H1 (cell line): Measurements from ENCODE around the gene CCNB1. TPM values are rescaled to one million over a fixed set of nuclear protein-coding genes. Genes with fewer than 3 reads are reported as not detected.

ENCODE experiments used
- EZH2 ChIP-seq: fragments of 200-600 bp; sonication (generic); IDR thresholded peaks from 2 replicates; pipeline ENCODE4 v1.7.1; 2012; ENCODE audit warnings: low read depth, mild to moderate bottlenecking, moderate library complexity, low read length, inconsistent platforms; ENCODE audit not compliant: severe bottlenecking
- FOSL1 ChIP-seq: IDR thresholded peaks from 2 replicates; pipeline ENCODE4 v1.6.1; 2011; ENCODE audit warnings: mild to moderate bottlenecking, low read depth, low read length, moderate library complexity; ENCODE audit not compliant: insufficient read depth
- GABPA ChIP-seq: IDR thresholded peaks from 2 replicates; pipeline ENCODE4 v1.6.1; 2011; ENCODE audit warnings: mild to moderate bottlenecking, low read length, moderate library complexity, borderline replicate concordance; ENCODE audit not compliant: insufficient read depth
- PHF8 ChIP-seq: fragments of 200-600 bp; sonication (generic); conservative IDR thresholded peaks from 2 replicates; pipeline ENCODE4 v1.7.1; 2012; ENCODE audit warnings: low read depth, mild to moderate bottlenecking, inconsistent platforms, low read length, moderate library complexity
- SAP30 ChIP-seq: fragments of 300-600 bp; sonication (generic); IDR thresholded peaks from 2 replicates; pipeline ENCODE4 v1.7.1; 2012; ENCODE audit warnings: low read length, moderate library complexity, mild to moderate bottlenecking, inconsistent platforms; ENCODE audit not compliant: insufficient read depth, insufficient replicate concordance
- SRF ChIP-seq: IDR thresholded peaks from 2 replicates; pipeline ENCODE4 v1.6.1; 2011; ENCODE audit warnings: mild to moderate bottlenecking, low read depth, low read length, moderate library complexity
- YY1 ChIP-seq: IDR thresholded peaks from 2 replicates; pipeline ENCODE4 v1.6.1; 2011; ENCODE audit warnings: low read depth, mild to moderate bottlenecking, low read length
- polyA plus RNA-seq, 7 experiments: library from polyadenylated mRNA; depleted of rRNA in 3 of 7; stranded (reverse) in 5 of 7; unstranded in 2 of 7; fragments of >200 nt in 5 of 7; fragments of 200-250 nt in 2 of 7; gene quantifications; 1 replicate in 5 of 7; 2 replicates in 1 of 7; 4 replicates in 1 of 7; pipeline versions ENCODE4 v1.2.1 to v1.2.3, GENCODE V29; 2011 to 2013; ENCODE audit warnings: missing spikeins in 2 of 7, mixed read lengths in 2 of 7
- total RNA-seq: library from RNA; stranded (reverse); fragmentation: NEBNext Ultra II Directional; extraction: Animal tissue kit (Norgen Biotek cat#: 25700); gene quantifications from 2 replicates; pipeline ENCODE4 v1.2.1, GENCODE V29; 2021
- TF ChIP-seq, protein P1 (sequence below): fragments of 300-600 bp; sonication (generic); IDR thresholded peaks from 2 replicates; pipeline ENCODE4 v1.7.1; 2012; ENCODE audit warnings: low read length, moderate library complexity, mild to moderate bottlenecking, inconsistent platforms; ENCODE audit not compliant: insufficient replicate concordance
- TF ChIP-seq, protein P2 (sequence below): IDR thresholded peaks from 2 replicates; pipeline ENCODE4 v1.6.1; 2012; ENCODE audit warnings: low read length, inconsistent platforms

Gene CCNB1
- total and polyA plus RNA-seq, 2 of the 8 experiments (the other 6 are each of a cell fraction or from before 2014, with no cell fraction given), result 122 to 338 TPM

DNA sequence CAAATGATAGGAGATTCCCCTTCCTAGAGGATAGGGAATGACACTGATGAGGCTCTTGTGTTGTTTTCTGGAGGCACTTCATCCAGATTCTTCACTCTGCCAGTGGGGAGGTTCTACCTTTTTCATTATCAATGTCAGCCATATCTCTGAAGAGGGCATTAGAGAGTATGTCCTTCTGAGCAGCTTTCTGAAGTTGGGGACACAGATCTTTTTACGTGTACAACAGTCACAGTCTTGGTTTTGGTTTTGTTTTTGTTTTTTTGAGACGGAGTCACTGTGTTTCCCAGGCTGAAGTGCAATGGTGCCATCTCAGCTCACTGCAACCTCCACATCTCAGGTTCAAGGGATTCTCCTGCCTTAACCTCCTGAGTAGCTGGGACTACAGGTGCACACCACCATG lies 45.1 kb downstream of the CCNB1 start (continued):
- TF ChIP-seq, protein P1, sequence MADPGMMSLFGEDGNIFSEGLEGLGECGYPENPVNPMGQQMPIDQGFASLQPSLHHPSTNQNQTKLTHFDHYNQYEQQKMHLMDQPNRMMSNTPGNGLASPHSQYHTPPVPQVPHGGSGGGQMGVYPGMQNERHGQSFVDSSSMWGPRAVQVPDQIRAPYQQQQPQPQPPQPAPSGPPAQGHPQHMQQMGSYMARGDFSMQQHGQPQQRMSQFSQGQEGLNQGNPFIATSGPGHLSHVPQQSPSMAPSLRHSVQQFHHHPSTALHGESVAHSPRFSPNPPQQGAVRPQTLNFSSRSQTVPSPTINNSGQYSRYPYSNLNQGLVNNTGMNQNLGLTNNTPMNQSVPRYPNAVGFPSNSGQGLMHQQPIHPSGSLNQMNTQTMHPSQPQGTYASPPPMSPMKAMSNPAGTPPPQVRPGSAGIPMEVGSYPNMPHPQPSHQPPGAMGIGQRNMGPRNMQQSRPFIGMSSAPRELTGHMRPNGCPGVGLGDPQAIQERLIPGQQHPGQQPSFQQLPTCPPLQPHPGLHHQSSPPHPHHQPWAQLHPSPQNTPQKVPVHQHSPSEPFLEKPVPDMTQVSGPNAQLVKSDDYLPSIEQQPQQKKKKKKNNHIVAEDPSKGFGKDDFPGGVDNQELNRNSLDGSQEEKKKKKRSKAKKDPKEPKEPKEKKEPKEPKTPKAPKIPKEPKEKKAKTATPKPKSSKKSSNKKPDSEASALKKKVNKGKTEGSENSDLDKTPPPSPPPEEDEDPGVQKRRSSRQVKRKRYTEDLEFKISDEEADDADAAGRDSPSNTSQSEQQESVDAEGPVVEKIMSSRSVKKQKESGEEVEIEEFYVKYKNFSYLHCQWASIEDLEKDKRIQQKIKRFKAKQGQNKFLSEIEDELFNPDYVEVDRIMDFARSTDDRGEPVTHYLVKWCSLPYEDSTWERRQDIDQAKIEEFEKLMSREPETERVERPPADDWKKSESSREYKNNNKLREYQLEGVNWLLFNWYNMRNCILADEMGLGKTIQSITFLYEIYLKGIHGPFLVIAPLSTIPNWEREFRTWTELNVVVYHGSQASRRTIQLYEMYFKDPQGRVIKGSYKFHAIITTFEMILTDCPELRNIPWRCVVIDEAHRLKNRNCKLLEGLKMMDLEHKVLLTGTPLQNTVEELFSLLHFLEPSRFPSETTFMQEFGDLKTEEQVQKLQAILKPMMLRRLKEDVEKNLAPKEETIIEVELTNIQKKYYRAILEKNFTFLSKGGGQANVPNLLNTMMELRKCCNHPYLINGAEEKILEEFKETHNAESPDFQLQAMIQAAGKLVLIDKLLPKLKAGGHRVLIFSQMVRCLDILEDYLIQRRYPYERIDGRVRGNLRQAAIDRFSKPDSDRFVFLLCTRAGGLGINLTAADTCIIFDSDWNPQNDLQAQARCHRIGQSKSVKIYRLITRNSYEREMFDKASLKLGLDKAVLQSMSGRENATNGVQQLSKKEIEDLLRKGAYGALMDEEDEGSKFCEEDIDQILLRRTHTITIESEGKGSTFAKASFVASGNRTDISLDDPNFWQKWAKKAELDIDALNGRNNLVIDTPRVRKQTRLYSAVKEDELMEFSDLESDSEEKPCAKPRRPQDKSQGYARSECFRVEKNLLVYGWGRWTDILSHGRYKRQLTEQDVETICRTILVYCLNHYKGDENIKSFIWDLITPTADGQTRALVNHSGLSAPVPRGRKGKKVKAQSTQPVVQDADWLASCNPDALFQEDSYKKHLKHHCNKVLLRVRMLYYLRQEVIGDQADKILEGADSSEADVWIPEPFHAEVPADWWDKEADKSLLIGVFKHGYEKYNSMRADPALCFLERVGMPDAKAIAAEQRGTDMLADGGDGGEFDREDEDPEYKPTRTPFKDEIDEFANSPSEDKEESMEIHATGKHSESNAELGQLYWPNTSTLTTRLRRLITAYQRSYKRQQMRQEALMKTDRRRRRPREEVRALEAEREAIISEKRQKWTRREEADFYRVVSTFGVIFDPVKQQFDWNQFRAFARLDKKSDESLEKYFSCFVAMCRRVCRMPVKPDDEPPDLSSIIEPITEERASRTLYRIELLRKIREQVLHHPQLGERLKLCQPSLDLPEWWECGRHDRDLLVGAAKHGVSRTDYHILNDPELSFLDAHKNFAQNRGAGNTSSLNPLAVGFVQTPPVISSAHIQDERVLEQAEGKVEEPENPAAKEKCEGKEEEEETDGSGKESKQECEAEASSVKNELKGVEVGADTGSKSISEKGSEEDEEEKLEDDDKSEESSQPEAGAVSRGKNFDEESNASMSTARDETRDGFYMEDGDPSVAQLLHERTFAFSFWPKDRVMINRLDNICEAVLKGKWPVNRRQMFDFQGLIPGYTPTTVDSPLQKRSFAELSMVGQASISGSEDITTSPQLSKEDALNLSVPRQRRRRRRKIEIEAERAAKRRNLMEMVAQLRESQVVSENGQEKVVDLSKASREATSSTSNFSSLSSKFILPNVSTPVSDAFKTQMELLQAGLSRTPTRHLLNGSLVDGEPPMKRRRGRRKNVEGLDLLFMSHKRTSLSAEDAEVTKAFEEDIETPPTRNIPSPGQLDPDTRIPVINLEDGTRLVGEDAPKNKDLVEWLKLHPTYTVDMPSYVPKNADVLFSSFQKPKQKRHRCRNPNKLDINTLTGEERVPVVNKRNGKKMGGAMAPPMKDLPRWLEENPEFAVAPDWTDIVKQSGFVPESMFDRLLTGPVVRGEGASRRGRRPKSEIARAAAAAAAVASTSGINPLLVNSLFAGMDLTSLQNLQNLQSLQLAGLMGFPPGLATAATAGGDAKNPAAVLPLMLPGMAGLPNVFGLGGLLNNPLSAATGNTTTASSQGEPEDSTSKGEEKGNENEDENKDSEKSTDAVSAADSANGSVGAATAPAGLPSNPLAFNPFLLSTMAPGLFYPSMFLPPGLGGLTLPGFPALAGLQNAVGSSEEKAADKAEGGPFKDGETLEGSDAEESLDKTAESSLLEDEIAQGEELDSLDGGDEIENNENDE, result no peak
- TF ChIP-seq FOSL1, result no peak
- TF ChIP-seq SAP30, result no peak
- no peak for TF ChIP-seq GABPA
- TF ChIP-seq PHF8, result no peak
- no peak for TF ChIP-seq SRF
- TF ChIP-seq, protein P2, sequence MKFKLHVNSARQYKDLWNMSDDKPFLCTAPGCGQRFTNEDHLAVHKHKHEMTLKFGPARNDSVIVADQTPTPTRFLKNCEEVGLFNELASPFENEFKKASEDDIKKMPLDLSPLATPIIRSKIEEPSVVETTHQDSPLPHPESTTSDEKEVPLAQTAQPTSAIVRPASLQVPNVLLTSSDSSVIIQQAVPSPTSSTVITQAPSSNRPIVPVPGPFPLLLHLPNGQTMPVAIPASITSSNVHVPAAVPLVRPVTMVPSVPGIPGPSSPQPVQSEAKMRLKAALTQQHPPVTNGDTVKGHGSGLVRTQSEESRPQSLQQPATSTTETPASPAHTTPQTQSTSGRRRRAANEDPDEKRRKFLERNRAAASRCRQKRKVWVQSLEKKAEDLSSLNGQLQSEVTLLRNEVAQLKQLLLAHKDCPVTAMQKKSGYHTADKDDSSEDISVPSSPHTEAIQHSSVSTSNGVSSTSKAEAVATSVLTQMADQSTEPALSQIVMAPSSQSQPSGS, result no peak
- no peak for TF ChIP-seq YY1
- TF ChIP-seq EZH2, result no peak
- TF ChIP-seq, all 59 proteins: peak for 0
